Mucosa of rectum (tissue), 2 donors: Measurements from ENCODE around the gene FAM111B.

ENCODE experiments used
- H3K27ac ChIP-seq, 2 donors: one replicate each; pipeline ENCODE4 v1.7.0; 2013; ENCODE audit warnings: inconsistent platforms in 2 of 2, low read depth in 2 of 2, low read length in 2 of 2
- H3K27me3 ChIP-seq, 2 donors: one replicate each; pipeline ENCODE4 v1.7.0; 2013; ENCODE audit warnings: low read length in 2 of 2; ENCODE audit not compliant: control insufficient read depth in 2 of 2, insufficient read depth in 2 of 2
- H3K36me3 ChIP-seq, 2 donors: one replicate each; pipeline ENCODE4 v1.7.0; 2013; ENCODE audit warnings: low read length in 2 of 2; ENCODE audit not compliant: control insufficient read depth in 2 of 2, insufficient read depth in 2 of 2
- H3K4me1 ChIP-seq, 2 donors: one replicate each; pipeline ENCODE4 v1.7.0; 2013; ENCODE audit warnings: low read length in 2 of 2, mild to moderate bottlenecking in 1 of 2; ENCODE audit not compliant: control insufficient read depth in 2 of 2, insufficient read depth in 2 of 2
- H3K4me3 ChIP-seq, 2 donors: one replicate each; pipeline ENCODE4 v1.7.0; 2013; ENCODE audit warnings: low read length in 2 of 2
- H3K9ac ChIP-seq, 2 donors: one replicate each; pipeline ENCODE4 v1.7.0; 2013; ENCODE audit warnings: low read length in 2 of 2, low read depth in 1 of 2, mild to moderate bottlenecking in 1 of 2
- H3K9me3 ChIP-seq, 2 donors: one replicate each; pipeline ENCODE4 v1.7.0; 2013; ENCODE audit warnings: low read length in 2 of 2; ENCODE audit not compliant: control insufficient read depth in 2 of 2
- donor health status: healthy.
- donor health status: Normal muscosa, but diverticular disease.

The FAM111B gene

GRCh38 chr11:59154610-59155009 lies 47.6 kb downstream of the FAM111B start:
- H3K4me3 ChIP-seq: no peak overlapping the region
- H3K9ac ChIP-seq: no peak overlapping the region
- no peaks in the 10 kb centered on the region for H3K9me3 ChIP-seq
- peaks cover 2 to 17% of the 10 kb centered on the region in 2 donors for H3K36me3 ChIP-seq
- H3K27me3 ChIP-seq: no peaks in the 10 kb centered on the region
- no peaks in the 10 kb centered on the region for H3K4me1 ChIP-seq
- H3K27ac ChIP-seq: no peak overlapping the region

- Histone ChIP-seq H3K27ac (no peak overlapping the region), H3K9me3 (no peaks in the 10 kb centered on the region), H3K4me3 (no peak overlapping the region), H3K36me3 (peaks cover 2 to 4% of the 10 kb centered on the region in 2 donors), H3K27me3 (no peaks in the 10 kb centered on the region), H3K9ac (no peak overlapping the region), H3K4me1 (no peaks in the 10 kb centered on the region)
Observed at GRCh38 chr11:59157433-59157832, 50.4 kb downstream of the FAM111B start.

GRCh38 chr11:59158206-59159068 lies 51.4 kb downstream of the FAM111B start:
- Histone ChIP-seq H3K4me3 (no peak overlapping the region), H3K4me1 (no peaks in the 10 kb centered on the region), H3K27me3 (no peaks in the 10 kb centered on the region), H3K27ac (no peak overlapping the region), H3K9me3 (no peaks in the 10 kb centered on the region), H3K36me3 (no peaks in the 10 kb centered on the region), H3K9ac (no peak overlapping the region)

- no peaks in the 10 kb centered on the region for H3K27me3 ChIP-seq
- H3K36me3 ChIP-seq: no peaks in the 10 kb centered on the region
- H3K4me1 ChIP-seq: no peaks in the 10 kb centered on the region
- H3K9me3 ChIP-seq: no peaks in the 10 kb centered on the region
- H3K27ac ChIP-seq: no peak overlapping the region
- no peak overlapping the region for H3K9ac ChIP-seq
- no peak overlapping the region for H3K4me3 ChIP-seq
Observed at GRCh38 chr11:59164028-59164427, 57.0 kb downstream of the FAM111B start.

- Histone ChIP-seq H3K27me3 (no peaks in the 10 kb centered on the region), H3K4me1 (peaks cover 29 to 34% of the 10 kb centered on the region in 2 donors), H3K9ac (peak within 1 kb of the TSS; percentile 77 to 83), H3K9me3 (no peaks in the 10 kb centered on the region), H3K27ac (peak within 1 kb of the TSS; percentile 94 to 96), H3K36me3 (peaks cover 3 to 6% of the 10 kb centered on the region in 2 donors), H3K4me3 (peak within 1 kb of the TSS; percentile 78 to 81)
Observed at GRCh38 chr11:59171508-59172322, 64.7 kb downstream of the FAM111B start, which contains the start of gene DTX4. Gene DTX4, plus strand, starts transcription at chr11:59172132. Its CDS starts 464 bp downstream, at chr11:59172596.

GRCh38 chr11:59172345-59173079 lies 65.5 kb downstream of the FAM111B start:
- Histone ChIP-seq H3K4me1 (peaks cover 31 to 34% of the 10 kb centered on the region in 2 donors), H3K9ac (peak overlapping the region; percentile 77 to 83), H3K27ac (peak overlapping the region; percentile 94 to 96), H3K36me3 (peaks cover 6% of the 10 kb centered on the region in 2 donors), H3K27me3 (no peaks in the 10 kb centered on the region), H3K9me3 (no peaks in the 10 kb centered on the region), H3K4me3 (peak overlapping the region; percentile 78 to 81)

- Histone ChIP-seq H3K27ac (peak overlapping the region; percentile 94 to 96), H3K27me3 (no peaks in the 10 kb centered on the region), H3K4me3 (peak overlapping the region; percentile 78 to 81), H3K4me1 (peaks cover 31 to 35% of the 10 kb centered on the region in 2 donors), H3K36me3 (peaks cover 10 to 12% of the 10 kb centered on the region in 2 donors), H3K9me3 (no peaks in the 10 kb centered on the region), H3K9ac (peak overlapping the region; percentile 77 to 83)
Observed at GRCh38 chr11:59173080-59173963, 66.3 kb downstream of the FAM111B start.

- Histone ChIP-seq H3K36me3 (peaks cover 10 to 15% of the 10 kb centered on the region in 2 donors), H3K4me3 (peak overlapping the region; percentile 78 to 81), H3K27me3 (no peaks in the 10 kb centered on the region), H3K4me1 (peaks cover 33 to 38% of the 10 kb centered on the region in 2 donors), H3K27ac (peak overlapping the region; percentile 94 to 96), H3K9me3 (no peaks in the 10 kb centered on the region), H3K9ac (peak overlapping the region; percentile 77 to 83)
Observed at GRCh38 chr11:59173964-59174663, 67.1 kb downstream of the FAM111B start.
